Endothelial cell of umbilical vein (primary cell): Measurements from ENCODE around the gene DGCR6L. TPM values are rescaled to one million over a fixed set of nuclear protein-coding genes. Genes with fewer than 3 reads are reported as not detected.
"Not testable (repeated sequence)": the region's sequence is repeated elsewhere in the genome, so short reads cannot be mapped to it uniquely, and the experiment has no call there.

Source experiments
- BruUV-seq: library from RNA; stranded (reverse); fragments of 400-500 nt; replicated peaks from 2 replicates; lab custom pipeline; 2021; lab: Mats Ljungman, UMichigan
- CTCF ChIA-PET: fragments of 300-600, 350-600 bp; sonication (Branson Sonifier 250); formaldehyde crosslinking; loops from one replicate; lab custom pipeline; 2021; ENCODE audit warnings: antibody characterized with exemption, inconsistent platforms; lab: Charles Lee
- POLR2A ChIA-PET: fragments of 300-600, 350-600 bp; sonication (Branson Sonifier 250); formaldehyde crosslinking; loops from one replicate; lab custom pipeline; 2021; ENCODE audit warnings: antibody characterized with exemption, inconsistent platforms; lab: Charles Lee
- DNase-seq: peaks from one replicate; pipeline ENCODE4 v3.0.0-alpha.2; 2011; ENCODE audit warnings: low read depth, low spot score
- FAIRE-seq: peaks from 2 replicates; lab custom pipeline; 2011; peaks lifted over from hg19 to GRCh38; lab: Jason Lieb, UNC
- H2AFZ ChIP-seq: 2 replicates; pipeline ENCODE4 v1.6.0; 2012; ENCODE audit warnings: low read depth, low read length, control low read depth, inconsistent platforms
- H3K27ac ChIP-seq: 2 replicates; pipeline ENCODE4 v1.5.1; 2011; ENCODE audit warnings: low read depth, mild to moderate bottlenecking, control low read depth, low read length, moderate library complexity; ENCODE audit not compliant: insufficient read depth
- H3K27me3 ChIP-seq, 2 experiments: 2 replicates each; pipeline versions ENCODE4 v1.6.0 to v1.6.1; 2011; ENCODE audit warnings: low read length in 2 of 2, mixed read lengths in 1 of 2; ENCODE audit not compliant: control insufficient read depth in 2 of 2, insufficient read depth in 2 of 2
- H3K36me3 ChIP-seq, 2 experiments: 2 replicates in 1 of 2; 3 replicates in 1 of 2; pipeline ENCODE4 v1.5.1; 2011; ENCODE audit warnings: low read length in 2 of 2, mild to moderate bottlenecking in 1 of 2, moderate library complexity in 1 of 2; ENCODE audit not compliant: control insufficient read depth in 2 of 2, insufficient read depth in 2 of 2; ENCODE audit errors: extremely low read depth in 1 of 2
- H3K4me1 ChIP-seq: 3 replicates; pipeline ENCODE4 v1.5.1; 2011; ENCODE audit warnings: mild to moderate bottlenecking, low read length; ENCODE audit not compliant: control insufficient read depth, insufficient read depth; ENCODE audit errors: extremely low read depth
- H3K4me2 ChIP-seq: 2 replicates; pipeline ENCODE4 v1.6.1; 2011; ENCODE audit warnings: low read length, control low read depth, mixed read lengths; ENCODE audit not compliant: insufficient read depth
- H3K4me3 ChIP-seq, 3 experiments: fragments of 200-600 bp in 1 of 3; sonication (generic), shearing (Covaris generic) in 1 of 3; replicated peaks in 1 of 3; 2 replicates each; pipeline ENCODE4 v1.5.1; 2011 to 2016; ENCODE audit warnings: control low read depth in 3 of 3, low read length in 3 of 3, mild to moderate bottlenecking in 2 of 3, inconsistent platforms in 1 of 3, low read depth in 1 of 3, moderate library complexity in 1 of 3; ENCODE audit not compliant: insufficient read depth in 1 of 3
- H3K79me2 ChIP-seq: 2 replicates; pipeline ENCODE4 v1.6.0; 2012; ENCODE audit warnings: low read length, inconsistent platforms; ENCODE audit not compliant: control insufficient read depth, insufficient read depth
- H3K9ac ChIP-seq: replicated peaks from 2 replicates; pipeline ENCODE3; 2011; ENCODE audit warnings: low read length, control low read depth; ENCODE audit not compliant: insufficient read depth; ENCODE audit errors: extremely low read depth
- H3K9me1 ChIP-seq: replicated peaks from 3 replicates; pipeline ENCODE4 v1.6.0; 2011; ENCODE audit warnings: mild to moderate bottlenecking, low read length; ENCODE audit not compliant: control insufficient read depth, insufficient read depth; ENCODE audit errors: extremely low read depth
- H3K9me3 ChIP-seq: replicated peaks from 2 replicates; pipeline ENCODE4 v1.5.1; 2012; ENCODE audit warnings: low read length, inconsistent platforms; ENCODE audit not compliant: control insufficient read depth, insufficient read depth
- H4K20me1 ChIP-seq: replicated peaks from 2 replicates; pipeline ENCODE3; 2011; ENCODE audit warnings: mild to moderate bottlenecking, low read length; ENCODE audit not compliant: control insufficient read depth, insufficient read depth; ENCODE audit errors: extremely low read depth
- CTCF ChIP-seq, 2 donors: IDR thresholded peaks; 1 replicate in 1 of 2; 2 replicates in 1 of 2; pipeline ENCODE4 v1.5.1; 2011; ENCODE audit warnings: low read length in 2 of 2, mild to moderate bottlenecking in 2 of 2, moderate library complexity in 2 of 2, control low read depth in 1 of 2, inconsistent platforms in 1 of 2, low read depth in 1 of 2; ENCODE audit not compliant: insufficient read depth in 1 of 2; ENCODE audit errors: extremely low read depth in 1 of 2
- EZH2 ChIP-seq: IDR thresholded peaks from 2 replicates; pipeline ENCODE4 v1.6.1; 2012; ENCODE audit warnings: borderline replicate concordance, low read depth, mild to moderate bottlenecking, moderate library complexity, low read length, inconsistent platforms; ENCODE audit not compliant: severe bottlenecking
- FOS ChIP-seq: IDR thresholded peaks from 2 replicates; pipeline ENCODE4 v1.6.1; 2011; ENCODE audit warnings: mild to moderate bottlenecking, low read length, moderate library complexity, borderline replicate concordance; ENCODE audit not compliant: insufficient read depth
- GATA2 ChIP-seq: IDR thresholded peaks from 2 replicates; pipeline ENCODE4 v1.7.0; 2011; ENCODE audit warnings: low read depth, mild to moderate bottlenecking, moderate library complexity, mixed read lengths, low read length; ENCODE audit not compliant: insufficient read length, insufficient read depth
- JUN ChIP-seq: IDR thresholded peaks from 2 replicates; pipeline ENCODE4 v1.6.1; 2011; ENCODE audit warnings: borderline replicate concordance, low read depth; ENCODE audit not compliant: insufficient read length, insufficient read depth
- MAX ChIP-seq: IDR thresholded peaks from 2 replicates; pipeline ENCODE4 v1.6.1; 2011; ENCODE audit not compliant: insufficient read depth, insufficient read length
- MYC ChIP-seq: IDR thresholded peaks from one replicate; pipeline ENCODE4 v1.6.1; 2011; ENCODE audit warnings: mild to moderate bottlenecking, low read depth, low read length
- POLR2A ChIP-seq: IDR thresholded peaks from 2 replicates; pipeline ENCODE4 v1.6.1; 2012; ENCODE audit warnings: low read depth, mild to moderate bottlenecking, control low read depth, low read length
- POLR2AphosphoS5 ChIP-seq: IDR thresholded peaks from 2 replicates; pipeline ENCODE4 v1.6.1; 2012; ENCODE audit warnings: low read depth, mild to moderate bottlenecking, control low read depth, low read length, moderate library complexity; ENCODE audit not compliant: insufficient read depth
- dilution Hi-C: fragments of 300-500 bp; cut with MboI; formaldehyde crosslinking; loops from one replicate; pipeline ENCODE4 v1.15.0; 2019; ENCODE audit warnings: low sequenced_read_pairs; ENCODE audit not compliant: extremely low pct_ligation_motif_present
- intact Hi-C: fragments of 100-400 bp; cut with micrococcal nuclease; formaldehyde crosslinking; loops from one replicate; pipeline ENCODE4 v1.10.0; 2022
- polyA plus RNA-seq, 4 experiments: library from polyadenylated mRNA; depleted of rRNA in 3 of 4; stranded (reverse) in 3 of 4; unstranded in 1 of 4; fragments of >200 nt; gene quantifications; 2 replicates each; pipeline versions ENCODE4 v1.2.1 to v1.2.3, GENCODE V29; 2011 to 2012; ENCODE audit warnings: missing spikeins in 1 of 4
- total RNA-seq: library from RNA; stranded (reverse); gene quantifications from 2 replicates; pipeline ENCODE4 v1.2.3, GENCODE V29; 2021

The DGCR6L gene
- total and polyA plus RNA-seq, 2 donors (not counting 3 experiments of a cell fraction or from before 2014, with no cell fraction given) = 38.0 to 67.5 TPM

GRCh38 chr22:20354238-20354975, 34.5 kb upstream of the DGCR6L start:
- no peaks in the 10 kb centered on the region for H3K9me1 ChIP-seq
- no peak for TF ChIP-seq GATA2
- TF ChIP-seq JUN = no peak
- TF ChIP-seq CTCF (IDR thresholded peaks at IDR 0.05; ENCODE audit: extremely low read depth in 1 of 2, insufficient read depth in 1 of 2, low read depth in 1 of 2, low read length in 2 of 2) = no peak
- no peak for TF ChIP-seq POLR2AphosphoS5
- TF ChIP-seq MYC = no peak
- TF ChIP-seq EZH2 = no peak
- TF ChIP-seq POLR2A = no peak
- no peak for TF ChIP-seq FOS
- TF ChIP-seq MAX = no peak
- H3K4me3 ChIP-seq = no peak overlapping the region
- no peaks in the 10 kb centered on the region for H4K20me1 ChIP-seq
- H2AFZ ChIP-seq = no peak overlapping the region
- no peaks in the 10 kb centered on the region for H3K36me3 ChIP-seq
- DNase-seq = no peak
- H3K27ac ChIP-seq = no peak overlapping the region
- H3K4me1 ChIP-seq = no peaks in the 10 kb centered on the region
- dilution Hi-C loops = no loop called here
- CTCF ChIA-PET = no interaction called here
- H3K9ac ChIP-seq = no peak overlapping the region
- intact Hi-C loops = no loop called here
- H3K4me2 ChIP-seq = no peak overlapping the region
- BruUV-seq = no TSS peak
- no peaks in the 10 kb centered on the region for H3K79me2 ChIP-seq
- H3K9me3 ChIP-seq = no peaks in the 10 kb centered on the region
- no peaks in the 10 kb centered on the region for H3K27me3 ChIP-seq
- POLR2A ChIA-PET = no interaction called here
- no peak for FAIRE-seq

GRCh38 chr22:20352536-20352935, 32.7 kb upstream of the DGCR6L start:
- H3K4me2 ChIP-seq, H3K9ac ChIP-seq, H4K20me1 ChIP-seq, CTCF ChIA-PET, H3K9me3 ChIP-seq, H3K36me3 ChIP-seq, H3K27me3 ChIP-seq, dilution Hi-C loops, FAIRE-seq, intact Hi-C loops, DNase-seq, H3K4me3 ChIP-seq, H3K9me1 ChIP-seq, H3K4me1 ChIP-seq, H3K27ac ChIP-seq, H2AFZ ChIP-seq, H3K79me2 ChIP-seq, POLR2A ChIA-PET, BruUV-seq: not testable (repeated sequence)

GRCh38 chr22:20346553-20346952, 26.7 kb upstream of the DGCR6L start:
- H4K20me1 ChIP-seq, H2AFZ ChIP-seq, CTCF ChIA-PET, H3K36me3 ChIP-seq, H3K4me2 ChIP-seq, BruUV-seq, intact Hi-C loops, H3K4me3 ChIP-seq, H3K27ac ChIP-seq, H3K27me3 ChIP-seq, FAIRE-seq, H3K9ac ChIP-seq, H3K79me2 ChIP-seq, DNase-seq, POLR2A ChIA-PET, H3K4me1 ChIP-seq, H3K9me3 ChIP-seq, dilution Hi-C loops, H3K9me1 ChIP-seq: not testable (repeated sequence)
